Activated CD4-positive, alpha-beta T cell treated with anti-CD3 and anti-CD28 coated beads for 48 hours (primary cell): ENCODE data around the gene HCRTR2.
"Not testable (repeated sequence)": the region's sequence is repeated elsewhere in the genome, so short reads cannot be mapped to it uniquely, and the experiment has no call there.

Source experiments
- DNase-seq: peaks from one replicate; pipeline ENCODE4 v3.0.0-alpha.2; 2020

The HCRTR2 gene

DNA sequence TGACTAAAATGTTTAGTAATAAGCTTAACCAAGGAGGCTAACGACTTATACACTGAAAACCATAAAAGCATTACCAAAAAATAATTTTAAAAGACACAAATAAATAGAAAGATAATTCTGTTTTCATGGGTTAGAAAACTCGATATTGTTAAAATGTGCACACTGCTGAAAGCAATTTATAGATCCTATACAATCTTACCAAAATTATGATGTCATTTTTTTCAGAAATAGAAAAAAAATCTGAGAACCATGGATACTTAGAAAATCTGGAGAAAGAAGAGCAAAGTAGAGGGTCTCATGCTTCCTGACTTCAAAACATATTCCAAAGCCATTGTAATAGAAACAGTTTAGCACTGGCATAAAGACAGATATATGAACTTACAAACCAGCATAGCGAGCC lies 46.6 kb downstream of the HCRTR2 start:
- no peak for DNase-seq

DNA sequence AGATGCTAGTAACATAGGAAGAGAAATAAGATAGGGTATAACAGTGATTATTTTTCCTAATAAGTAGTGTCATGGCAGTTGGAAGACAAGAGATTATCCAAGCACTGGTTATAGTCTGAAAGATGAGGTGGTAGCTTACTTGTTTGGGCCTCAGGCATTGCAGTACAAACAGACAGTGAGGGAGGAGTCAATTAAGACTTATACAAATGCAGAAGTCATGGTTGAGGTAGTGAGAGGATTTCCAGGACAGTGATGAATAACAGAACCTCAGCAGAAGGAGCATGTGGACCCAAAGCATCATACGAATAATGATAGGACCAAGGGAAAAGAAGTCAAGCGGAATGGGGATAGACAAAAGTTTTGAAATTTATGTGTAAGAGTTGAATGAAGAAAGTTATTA lies 53.5 kb downstream of the HCRTR2 start:
- no peak for DNase-seq

DNA sequence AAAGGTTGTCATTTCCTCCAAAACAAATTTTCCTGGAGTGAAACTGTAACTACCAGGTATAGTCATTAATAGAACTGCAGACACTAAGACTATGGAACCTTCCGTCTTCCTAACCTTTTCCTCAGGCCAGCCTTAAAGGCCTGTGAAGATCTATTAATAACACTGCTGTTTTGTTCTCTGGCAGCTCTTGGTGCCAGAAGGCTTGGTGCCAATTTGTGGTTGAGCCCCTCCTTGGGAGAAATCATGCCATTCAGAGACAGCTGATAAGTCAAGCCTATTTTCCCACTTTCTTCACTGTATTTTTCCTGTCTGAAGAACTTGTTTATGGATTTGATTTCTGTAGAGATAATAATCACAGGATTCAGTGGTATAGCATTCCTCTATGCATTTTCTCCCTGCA lies 64.8 kb downstream of the HCRTR2 start:
- DNase-seq: no peak

DNA sequence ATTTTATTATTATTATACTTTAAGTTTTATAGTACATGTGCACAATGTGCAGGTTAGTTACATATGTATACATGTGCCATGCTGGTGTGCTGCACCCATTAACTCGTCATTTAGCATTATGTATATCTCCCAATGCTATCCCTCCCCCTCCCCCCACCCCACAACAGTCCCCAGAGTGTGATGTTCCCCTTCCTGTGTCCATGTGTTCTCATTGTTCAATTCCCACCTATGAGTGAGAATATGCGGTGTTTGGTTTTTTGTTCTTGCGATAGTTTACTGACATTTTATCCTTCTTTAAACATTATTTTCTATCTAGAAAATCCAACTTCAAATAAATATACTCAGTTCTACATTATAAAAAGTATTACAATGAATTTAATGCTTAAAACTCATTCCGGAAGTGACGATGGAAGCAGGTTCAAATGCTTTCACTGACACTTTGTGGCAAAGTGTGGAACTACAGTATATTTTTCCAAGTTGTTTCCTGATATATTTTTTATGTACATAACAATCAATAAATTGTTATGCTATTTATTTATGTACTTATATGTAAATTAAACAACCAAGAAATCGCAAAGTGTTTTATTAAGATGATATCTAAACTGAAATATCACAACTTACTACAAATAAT lies 66.8 kb downstream of the HCRTR2 start:
- not testable (repeated sequence) for DNase-seq

DNA sequence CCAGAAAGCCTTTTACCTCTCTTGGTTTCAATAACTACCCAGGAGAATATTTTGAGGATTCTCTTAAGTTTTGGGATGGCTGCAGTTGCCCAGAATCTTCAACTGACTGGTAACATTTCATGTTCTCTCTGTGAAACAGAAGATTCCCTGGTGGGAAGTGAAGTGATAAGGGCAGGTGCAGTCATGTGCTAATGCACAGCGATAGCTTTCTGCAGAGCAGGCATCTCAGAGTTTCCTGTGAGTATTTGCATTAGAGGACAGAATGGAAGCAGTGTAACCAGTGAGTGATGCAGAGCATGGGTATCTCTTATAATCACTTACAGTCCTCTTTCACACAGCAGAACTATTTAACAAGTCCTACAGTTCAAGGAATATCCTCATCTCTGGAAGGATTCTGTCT lies 76.1 kb downstream of the HCRTR2 start:
- no peak for DNase-seq

GRCh38 chr6:55255113-55255512 lies 80.8 kb downstream of the HCRTR2 start:
- no peak for DNase-seq

- no peak for DNase-seq
Observed at GRCh38 chr6:55260181-55260580, 85.9 kb downstream of the HCRTR2 start.

- no peak for DNase-seq
Observed at GRCh38 chr6:55265409-55266114, 91.2 kb downstream of the HCRTR2 start.

DNA sequence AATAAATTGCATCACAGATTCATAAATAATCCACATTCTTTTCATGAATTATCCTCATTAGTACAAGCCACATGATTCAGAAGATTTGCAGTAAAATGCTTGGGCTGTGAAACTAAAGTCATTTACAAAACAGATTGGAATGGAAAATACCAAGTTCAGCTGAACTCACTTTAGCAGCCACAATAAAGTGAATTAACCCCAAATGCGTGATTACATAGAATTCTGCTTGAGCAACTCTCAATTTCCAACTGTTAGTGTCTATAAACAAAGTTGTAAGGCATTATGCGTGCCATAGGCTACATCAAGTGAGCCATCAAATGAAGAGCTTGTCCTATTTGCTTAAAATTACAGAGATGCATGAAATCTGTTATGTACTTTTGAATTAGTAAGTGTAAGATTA lies 92.6 kb downstream of the HCRTR2 start:
- DNase-seq: no peak

DNA sequence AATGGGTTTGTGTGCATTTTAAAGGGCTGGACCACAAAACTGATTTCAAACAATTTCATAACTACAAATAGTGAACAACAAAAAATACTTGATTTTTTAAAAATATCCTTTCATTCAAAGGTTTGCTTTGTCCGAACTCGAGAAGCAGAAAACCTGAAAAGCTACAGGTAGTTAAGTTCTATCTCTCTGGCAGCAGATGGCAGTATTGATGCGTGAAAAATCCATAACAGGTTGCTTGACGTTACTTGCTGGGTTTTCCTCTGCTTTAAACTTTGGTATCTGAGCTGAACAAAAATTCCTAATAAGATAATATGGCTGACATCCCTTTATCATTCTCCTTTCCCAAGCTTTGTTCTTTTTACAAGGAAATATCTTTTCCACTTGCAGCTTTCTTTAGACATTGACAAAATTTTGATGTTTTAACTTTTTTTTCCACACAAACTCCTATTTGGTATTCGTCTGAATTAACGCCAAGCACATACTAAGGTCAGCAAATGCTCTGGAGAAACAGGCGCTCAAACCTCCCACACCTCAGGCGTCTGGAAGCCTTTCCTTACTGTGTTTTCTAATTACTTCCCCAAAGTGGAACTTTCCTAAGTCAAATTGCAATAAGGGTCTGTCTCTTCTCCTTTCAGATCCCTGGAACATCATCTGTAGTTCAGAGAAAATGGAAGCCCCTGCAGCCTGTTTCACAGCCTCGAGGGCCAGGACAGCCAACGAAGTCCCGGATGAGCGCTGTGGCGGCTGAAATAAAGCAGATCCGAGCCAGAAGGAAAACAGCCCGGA lies 102.6 kb downstream of the HCRTR2 start:
- peak; percentile 4 for DNase-seq

GRCh38 chr6:55277646-55278045 lies 103.3 kb downstream of the HCRTR2 start:
- DNase-seq: no peak

DNA sequence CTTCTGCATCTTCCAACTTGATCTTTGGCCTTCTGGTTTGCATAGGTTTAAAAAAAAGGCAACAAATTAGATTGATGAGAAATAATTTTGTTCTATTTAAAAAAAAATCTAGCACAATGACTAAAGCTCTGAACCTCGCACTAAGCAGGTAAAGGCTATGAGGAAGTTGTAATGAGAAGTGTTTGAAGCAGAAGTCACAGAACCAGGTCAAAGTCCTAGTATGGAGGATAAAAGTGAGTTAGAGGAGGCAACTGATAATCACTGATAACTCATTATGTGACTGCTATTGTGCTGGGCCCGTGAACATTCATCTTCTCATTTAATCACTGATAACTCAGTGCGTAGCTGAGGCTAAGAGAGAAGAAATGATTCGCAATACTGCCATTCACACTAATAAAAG lies 106.9 kb downstream of the HCRTR2 start:
- DNase-seq: no peak

- no peak for DNase-seq
Observed at GRCh38 chr6:55282115-55282514, 107.8 kb downstream of the HCRTR2 start.

DNA sequence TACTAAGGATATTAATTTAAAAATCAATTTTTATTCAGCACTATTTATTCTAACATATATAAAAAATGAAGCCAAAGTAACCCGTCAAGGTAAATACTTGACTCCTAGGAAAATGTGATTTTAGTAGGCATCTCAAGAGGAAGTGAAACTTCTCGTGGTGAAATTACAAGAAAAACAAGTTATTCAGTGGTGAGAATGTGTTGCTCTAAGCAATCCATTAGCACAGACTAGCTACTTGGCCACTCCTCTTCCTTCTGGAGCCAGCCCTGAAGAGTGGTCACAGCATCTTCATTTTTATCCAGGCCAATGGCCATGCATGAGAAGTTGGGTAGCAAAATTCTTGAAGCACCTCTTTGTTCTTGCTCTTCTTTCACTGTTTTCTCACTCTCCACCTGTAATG lies 112.5 kb downstream of the HCRTR2 start:
- DNase-seq: no peak

DNA sequence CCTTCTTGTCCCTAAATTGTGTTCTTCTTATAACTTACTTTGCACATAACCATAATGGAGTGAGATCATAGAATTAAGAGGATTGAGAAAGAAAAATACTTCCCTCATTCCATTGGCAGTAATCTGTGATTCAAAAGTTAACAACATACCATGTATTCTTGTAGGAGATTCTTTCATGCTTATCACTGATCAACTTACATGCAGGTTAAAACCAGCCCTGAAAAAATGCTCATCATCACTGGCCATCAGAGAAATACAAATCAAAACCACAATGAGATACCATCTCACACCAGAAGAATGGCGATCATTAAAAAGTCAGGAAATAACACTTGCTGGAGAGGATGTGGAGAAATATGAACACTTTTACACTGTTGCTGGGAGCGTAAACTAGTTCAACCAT lies 116.4 kb downstream of the HCRTR2 start:
- DNase-seq: no peak

- no peak for DNase-seq
Observed at GRCh38 chr6:55293116-55293515, 118.8 kb downstream of the HCRTR2 start.

DNA sequence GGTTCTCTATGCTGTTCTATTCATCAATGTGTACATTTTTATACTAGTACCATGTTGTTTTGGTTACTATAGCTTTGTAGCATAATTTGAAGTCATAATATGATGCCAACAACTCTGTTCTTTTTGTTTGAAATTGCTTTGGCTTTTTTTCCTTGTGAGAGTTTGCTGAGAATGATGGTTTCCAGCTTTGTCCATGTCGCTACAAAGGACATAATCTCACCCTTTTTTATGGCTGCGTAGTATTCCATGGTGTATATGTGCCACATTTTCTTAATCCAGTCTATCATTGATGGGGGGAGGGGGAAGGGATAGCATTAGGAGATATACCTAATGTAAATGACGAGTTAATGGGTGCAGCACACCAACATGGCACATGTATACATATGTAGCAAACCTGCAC lies 122.9 kb downstream of the HCRTR2 start:
- not testable (repeated sequence) for DNase-seq

DNA sequence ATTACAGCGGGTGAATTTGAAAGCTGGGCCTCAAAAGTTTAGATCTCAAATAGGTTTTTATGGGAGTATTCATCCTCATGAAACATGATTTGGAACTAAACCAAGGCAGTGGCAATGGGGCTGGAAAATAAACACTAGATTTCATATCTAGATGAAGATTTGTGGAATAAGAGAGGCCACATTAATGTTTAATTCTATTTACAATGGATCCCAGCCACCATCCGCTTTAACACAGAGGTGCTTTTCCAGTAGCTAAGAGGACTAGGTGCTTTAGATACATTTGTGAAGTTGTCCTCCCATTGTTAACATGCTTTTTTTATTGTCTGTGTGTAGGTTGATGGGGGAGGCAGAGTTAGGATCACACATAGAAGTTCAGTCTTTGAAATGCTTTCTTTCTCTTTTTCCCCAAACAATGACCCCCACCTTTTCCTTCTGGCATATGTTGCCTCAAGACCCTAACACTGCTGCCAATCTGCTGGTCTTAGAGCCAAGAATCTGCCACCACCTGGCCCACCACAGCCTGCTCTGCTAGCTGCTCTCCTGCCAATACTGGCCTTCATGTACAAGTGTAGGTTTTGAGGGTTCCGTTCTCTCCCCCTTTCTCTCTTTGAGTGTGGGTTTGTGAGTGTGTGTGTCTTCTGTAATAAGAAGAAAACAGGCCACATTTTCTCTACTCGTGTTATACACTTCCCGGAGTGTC lies 125.1 kb downstream of the HCRTR2 start:
- DNase-seq: no peak

DNA sequence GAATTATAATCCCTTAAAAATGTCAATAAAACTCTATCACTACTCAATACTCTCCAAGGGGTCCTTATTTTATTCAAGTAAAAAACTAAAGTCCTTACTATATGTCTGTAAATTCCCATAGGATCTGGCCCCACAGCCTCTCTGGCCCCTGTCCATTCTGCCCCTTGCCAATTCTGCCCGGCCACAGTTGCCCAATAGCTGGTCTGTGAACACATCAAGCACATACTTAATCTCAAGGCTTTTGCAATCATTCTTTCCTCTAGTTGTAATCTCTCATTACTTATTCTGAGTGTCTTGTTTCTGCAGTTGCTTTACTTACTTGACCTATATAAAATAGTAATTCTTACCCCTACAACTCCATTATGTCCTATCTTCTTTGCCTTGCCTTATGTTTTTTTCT lies 130.4 kb downstream of the HCRTR2 start:
- DNase-seq: no peak

GRCh38 chr6:55319961-55320695 lies 145.8 kb downstream of the HCRTR2 start:
- no peak for DNase-seq

DNA sequence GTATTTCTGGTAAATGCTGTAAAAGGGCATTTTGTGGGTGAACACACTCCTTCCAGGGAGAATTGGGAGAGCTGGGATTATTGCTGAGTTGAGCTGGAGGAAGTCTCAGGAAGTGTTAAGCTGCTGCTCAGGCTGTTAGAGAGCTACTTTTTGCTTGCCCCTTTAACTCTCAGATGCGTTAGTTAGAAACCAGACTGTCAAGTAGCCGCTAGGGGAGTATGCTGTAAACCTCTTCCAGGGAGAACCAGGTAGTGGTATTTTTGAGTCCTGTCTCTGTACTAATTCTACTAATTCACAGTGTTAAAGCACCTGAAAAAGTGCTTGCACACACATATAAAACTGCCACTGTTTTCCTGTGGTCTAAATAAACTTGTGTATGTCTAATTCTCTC lies 146.4 kb downstream of the HCRTR2 start:
- DNase-seq: no peak

- no peak for DNase-seq
Observed at GRCh38 chr6:55327169-55327568, 152.9 kb downstream of the HCRTR2 start, which contains the start of gene GFRAL. Gene GFRAL, plus strand, starts transcription at chr6:55327469. Its CDS starts 86 bp downstream, at chr6:55327555.
